GM23338 (cell line): Measurements from ENCODE around the gene TOMM40. TPM values are rescaled to one million over a fixed set of nuclear protein-coding genes. Genes with fewer than 3 reads are reported as not detected.

Experiments used
- ATAC-seq: fragments of 200-7000 bp; cut with Tn5 transposase; 3 replicates; pipeline ENCODE4 v1.9.1; 2020
- DNase-seq: peaks from one replicate; pipeline ENCODE4 v3.0.0-alpha.2; 2015; ENCODE audit warnings: low spot score
- H2AFZ ChIP-seq: fragments of 200-600 bp; sonication (generic); 2 replicates; pipeline ENCODE4 v1.8.0; 2016; ENCODE audit warnings: antibody characterized with exemption, mild to moderate bottlenecking, moderate library complexity
- H3F3A ChIP-seq: fragments of 200-600 bp; sonication (generic); replicated peaks from 2 replicates; pipeline ENCODE4 v1.8.0; 2017; ENCODE audit warnings: antibody characterized with exemption, mixed run types, low read depth
- H3K27ac ChIP-seq: fragments of 200-600 bp; sonication (generic); 2 replicates; pipeline ENCODE4 v1.6.1; 2016; ENCODE audit warnings: low read depth
- H3K27me3 ChIP-seq: fragments of 200-600 bp; sonication (generic); 2 replicates; pipeline ENCODE4 v1.8.0; 2016; ENCODE audit warnings: mild to moderate bottlenecking, mixed run types, moderate library complexity; ENCODE audit not compliant: insufficient read depth
- H3K36me3 ChIP-seq: fragments of 200-600 bp; sonication (generic); 2 replicates; pipeline ENCODE4 v1.8.0; 2016; ENCODE audit warnings: mild to moderate bottlenecking; ENCODE audit not compliant: insufficient read depth
- H3K4me1 ChIP-seq: fragments of 200-600 bp; sonication (generic); 2 replicates; pipeline ENCODE4 v1.8.0; 2016; ENCODE audit warnings: mild to moderate bottlenecking, moderate library complexity; ENCODE audit not compliant: insufficient read depth
- H3K4me2 ChIP-seq: fragments of 200-600 bp; sonication (generic); 2 replicates; pipeline ENCODE4 v1.7.1; 2017; ENCODE audit warnings: mixed run types
- H3K4me3 ChIP-seq: fragments of 200-600 bp; sonication (generic); 2 replicates; pipeline ENCODE4 v1.6.1; 2016; ENCODE audit warnings: mixed run types
- H3K79me2 ChIP-seq: fragments of 200-600 bp; sonication (generic); replicated peaks from 2 replicates; pipeline ENCODE4 v1.8.0; 2017; ENCODE audit warnings: mild to moderate bottlenecking; ENCODE audit not compliant: insufficient read depth
- H3K9me2 ChIP-seq: fragments of 200-600 bp; sonication (generic); 2 replicates; pipeline ENCODE4 v1.8.0; 2017; ENCODE audit not compliant: insufficient read depth
- H4K20me1 ChIP-seq: fragments of 200-600 bp; sonication (generic); replicated peaks from 2 replicates; pipeline ENCODE4 v1.8.0; 2017; ENCODE audit warnings: mild to moderate bottlenecking; ENCODE audit not compliant: insufficient read depth
- H3K27ac Mint-ChIP-seq: 2 replicates; pipeline ENCODE4 v1.8.0; 2020; ENCODE audit warnings: inconsistent platforms, mild to moderate bottlenecking, moderate library complexity, mixed read lengths
- H3K27me3 Mint-ChIP-seq: 3 replicates; pipeline ENCODE4 v1.8.0; 2022; ENCODE audit warnings: low read depth, mild to moderate bottlenecking, moderate library complexity, mixed read lengths, inconsistent platforms; ENCODE audit not compliant: insufficient read depth, poor library complexity
- H3K36me3 Mint-ChIP-seq: 3 replicates; pipeline ENCODE4 v1.8.0; 2021; ENCODE audit warnings: low read depth, mild to moderate bottlenecking, inconsistent platforms, moderate library complexity, mixed read lengths
- H3K4me1 Mint-ChIP-seq: 3 replicates; pipeline ENCODE4 v1.8.0; 2020; ENCODE audit warnings: mild to moderate bottlenecking, inconsistent platforms, mixed read lengths
- H3K4me3 Mint-ChIP-seq: 3 replicates; pipeline ENCODE4 v1.8.0; 2021; ENCODE audit warnings: moderate library complexity, mild to moderate bottlenecking, inconsistent platforms, mixed read lengths
- H3K9me3 Mint-ChIP-seq: 3 replicates; pipeline ENCODE4 v1.8.0; 2020; ENCODE audit warnings: moderate library complexity, mild to moderate bottlenecking, inconsistent platforms, mixed read lengths
- EZH2 ChIP-seq: fragments of 200-600 bp; sonication (generic); IDR thresholded peaks from one replicate; pipeline ENCODE4 v1.8.0; 2017; ENCODE audit warnings: antibody characterized with exemption, mild to moderate bottlenecking, low read depth; ENCODE audit not compliant: unreplicated experiment
- POLR2AphosphoS5 ChIP-seq: IDR thresholded peaks from 2 replicates; pipeline ENCODE4 v1.6.1; 2016; ENCODE audit warnings: antibody characterized with exemption, low read depth
- STAT1 ChIP-seq: IDR thresholded peaks from one replicate; pipeline ENCODE4 v1.6.1; 2016; ENCODE audit warnings: antibody characterized with exemption; ENCODE audit not compliant: unreplicated experiment
- ZNF331 ChIP-seq: fragments of 250-450 bp; sonication (Bioruptor Pico); IDR thresholded peaks from 2 replicates; pipeline ENCODE4 v1.5.0; 2020; ENCODE audit warnings: low read depth, mild to moderate bottlenecking, moderate library complexity
- ZNF462 ChIP-seq: fragments of 250-450 bp; sonication (Bioruptor Pico); IDR thresholded peaks from 2 replicates; pipeline ENCODE4 v1.5.0; 2020; ENCODE audit warnings: mild to moderate bottlenecking, moderate library complexity
- polyA plus RNA-seq: library from polyadenylated mRNA; unstranded; fragments of >200 nt; fragmentation: Nextera tagmentation; extraction: Ambion mirVana; gene quantifications from 2 replicates; pipeline ENCODE4 v1.2.1, GENCODE V29; 2016
- total RNA-seq: library from RNA; depleted of rRNA; stranded (reverse); fragments of >200 nt; shearing (Covaris generic); gene quantifications from 2 replicates; pipeline ENCODE4 v1.2.3, GENCODE V29; 2014
- TF ChIP-seq, protein P1 (sequence below), 2 experiments: fragments of 200-600 bp in 1 of 2; sonication (generic) in 1 of 2; conservative IDR thresholded peaks; 2 replicates each; pipeline versions ENCODE4 v1.5.1 to v1.6.1; 2016 to 2017; ENCODE audit warnings: antibody characterized with exemption in 2 of 2, low read depth in 2 of 2, mild to moderate bottlenecking in 2 of 2, moderate library complexity in 1 of 2

Gene TOMM40
- total and polyA plus RNA-seq, 2 experiments from 2014 or later, result 142 to 273 TPM

GRCh38 chr19:44867578-44867977 is 23.5 kb upstream of the TOMM40 start (continued):
- TF ChIP-seq ZNF462 (CRISPR knock-in tag), result no peak
- no peak for TF ChIP-seq EZH2
- TF ChIP-seq STAT1, result no peak
- TF ChIP-seq, protein P1, sequence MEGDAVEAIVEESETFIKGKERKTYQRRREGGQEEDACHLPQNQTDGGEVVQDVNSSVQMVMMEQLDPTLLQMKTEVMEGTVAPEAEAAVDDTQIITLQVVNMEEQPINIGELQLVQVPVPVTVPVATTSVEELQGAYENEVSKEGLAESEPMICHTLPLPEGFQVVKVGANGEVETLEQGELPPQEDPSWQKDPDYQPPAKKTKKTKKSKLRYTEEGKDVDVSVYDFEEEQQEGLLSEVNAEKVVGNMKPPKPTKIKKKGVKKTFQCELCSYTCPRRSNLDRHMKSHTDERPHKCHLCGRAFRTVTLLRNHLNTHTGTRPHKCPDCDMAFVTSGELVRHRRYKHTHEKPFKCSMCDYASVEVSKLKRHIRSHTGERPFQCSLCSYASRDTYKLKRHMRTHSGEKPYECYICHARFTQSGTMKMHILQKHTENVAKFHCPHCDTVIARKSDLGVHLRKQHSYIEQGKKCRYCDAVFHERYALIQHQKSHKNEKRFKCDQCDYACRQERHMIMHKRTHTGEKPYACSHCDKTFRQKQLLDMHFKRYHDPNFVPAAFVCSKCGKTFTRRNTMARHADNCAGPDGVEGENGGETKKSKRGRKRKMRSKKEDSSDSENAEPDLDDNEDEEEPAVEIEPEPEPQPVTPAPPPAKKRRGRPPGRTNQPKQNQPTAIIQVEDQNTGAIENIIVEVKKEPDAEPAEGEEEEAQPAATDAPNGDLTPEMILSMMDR (conservative IDR thresholded peaks at IDR 0.05; ENCODE audit: low read depth in 2 of 2), result no peak
- TF ChIP-seq POLR2AphosphoS5, result no peak

GRCh38 chr19:44869733-44870470 is 21.2 kb upstream of the TOMM40 start:
- ATAC-seq, result no peak
- Histone ChIP-seq H3K4me2 (no peak overlapping the region), H3K4me1 (no peaks in the 10 kb centered on the region), H2AFZ (no peak overlapping the region), H4K20me1 (peaks cover 20% of the 10 kb centered on the region), H3K4me3 (no peak overlapping the region), H3K9me2 (no peaks in the 10 kb centered on the region), H3K79me2 (peaks cover 4% of the 10 kb centered on the region; the same call in 1 of the 2 replicates), H3K27ac (no peak overlapping the region), H3K27me3 (no peaks in the 10 kb centered on the region), H3F3A (0 out of 2 replicates have a peak, but pooled peaks cover 11% of the 10 kb centered on the region), H3K36me3 (peaks cover 21% of the 10 kb centered on the region)
- Mint-ChIP-seq H3K27ac (no peak overlapping the region), H3K4me3 (no peak overlapping the region; the same call in 2 of the 3 replicates), H3K9me3 (no peaks in the 10 kb centered on the region), H3K27me3 (peaks cover 12% of the 10 kb centered on the region), H3K4me1 (no peaks in the 10 kb centered on the region), H3K36me3 (peaks cover 81% of the 10 kb centered on the region)
- no peak for DNase-seq
- no peak for TF ChIP-seq ZNF331 (CRISPR knock-in tag)
- no peak for TF ChIP-seq EZH2
- no peak for TF ChIP-seq POLR2AphosphoS5
